ENCODE data around the gene CLEC4G.

- TF ChIP-seq MXI1 (conservative IDR thresholded peaks at IDR 0.05; ENCODE audit: poor library complexity, severe bottlenecking) (no peak), POLR2AphosphoS5 (IDR thresholded peaks at IDR 0.05) (no peak), EZH2 (IDR thresholded peaks at IDR 0.05; ENCODE audit: borderline replicate concordance, insufficient read depth, low read length, poor library complexity, severe bottlenecking) (no peak)
- TF ChIP-seq, protein P1, sequence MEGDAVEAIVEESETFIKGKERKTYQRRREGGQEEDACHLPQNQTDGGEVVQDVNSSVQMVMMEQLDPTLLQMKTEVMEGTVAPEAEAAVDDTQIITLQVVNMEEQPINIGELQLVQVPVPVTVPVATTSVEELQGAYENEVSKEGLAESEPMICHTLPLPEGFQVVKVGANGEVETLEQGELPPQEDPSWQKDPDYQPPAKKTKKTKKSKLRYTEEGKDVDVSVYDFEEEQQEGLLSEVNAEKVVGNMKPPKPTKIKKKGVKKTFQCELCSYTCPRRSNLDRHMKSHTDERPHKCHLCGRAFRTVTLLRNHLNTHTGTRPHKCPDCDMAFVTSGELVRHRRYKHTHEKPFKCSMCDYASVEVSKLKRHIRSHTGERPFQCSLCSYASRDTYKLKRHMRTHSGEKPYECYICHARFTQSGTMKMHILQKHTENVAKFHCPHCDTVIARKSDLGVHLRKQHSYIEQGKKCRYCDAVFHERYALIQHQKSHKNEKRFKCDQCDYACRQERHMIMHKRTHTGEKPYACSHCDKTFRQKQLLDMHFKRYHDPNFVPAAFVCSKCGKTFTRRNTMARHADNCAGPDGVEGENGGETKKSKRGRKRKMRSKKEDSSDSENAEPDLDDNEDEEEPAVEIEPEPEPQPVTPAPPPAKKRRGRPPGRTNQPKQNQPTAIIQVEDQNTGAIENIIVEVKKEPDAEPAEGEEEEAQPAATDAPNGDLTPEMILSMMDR (IDR thresholded peaks at IDR 0.05; ENCODE audit: poor library complexity, severe bottlenecking), result no peak
Observed at GRCh38 chr19:7763696-7764095, 31.8 kb upstream of the CLEC4G start.

Measured in neural cell (in vitro differentiated cells).